GM15510 (cell line): ENCODE data around the gene ATP6V1C2.

Experiments
- POLR2A ChIP-seq: IDR thresholded peaks from 3 replicates; pipeline ENCODE4 v1.6.1; 2011; ENCODE audit warnings: borderline replicate concordance; ENCODE audit not compliant: insufficient read length; ENCODE audit errors: extremely low read depth

Gene ATP6V1C2

GRCh38 chr2:10781746-10782145 lies 60.3 kb downstream of the ATP6V1C2 start:
- TF ChIP-seq POLR2A: no peak

GRCh38 chr2:10783421-10783820 lies 62.0 kb downstream of the ATP6V1C2 start:
- TF ChIP-seq POLR2A: no peak

DNA sequence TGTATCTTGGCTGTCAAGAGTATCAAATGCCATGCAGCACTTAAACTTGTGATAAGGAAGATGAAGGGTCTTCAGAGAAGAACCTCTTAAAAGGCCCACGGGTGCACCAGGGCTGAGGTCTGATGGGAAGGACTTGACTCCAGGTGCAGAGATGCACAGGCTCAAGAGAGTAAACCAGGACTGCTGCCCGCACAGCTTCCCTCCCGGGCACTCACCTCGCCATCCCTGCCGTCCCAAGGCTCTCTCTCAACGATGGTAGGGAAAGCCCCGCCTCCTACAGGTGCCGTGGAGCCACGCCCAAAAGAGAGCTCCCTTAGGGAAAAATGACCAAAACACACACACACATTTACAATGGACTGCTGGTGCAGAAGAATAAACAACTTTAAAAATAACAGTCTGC lies 63.3 kb downstream of the ATP6V1C2 start:
- TF ChIP-seq POLR2A: no peak

GRCh38 chr2:10785260-10785659 lies 63.8 kb downstream of the ATP6V1C2 start:
- TF ChIP-seq POLR2A: no peak

DNA sequence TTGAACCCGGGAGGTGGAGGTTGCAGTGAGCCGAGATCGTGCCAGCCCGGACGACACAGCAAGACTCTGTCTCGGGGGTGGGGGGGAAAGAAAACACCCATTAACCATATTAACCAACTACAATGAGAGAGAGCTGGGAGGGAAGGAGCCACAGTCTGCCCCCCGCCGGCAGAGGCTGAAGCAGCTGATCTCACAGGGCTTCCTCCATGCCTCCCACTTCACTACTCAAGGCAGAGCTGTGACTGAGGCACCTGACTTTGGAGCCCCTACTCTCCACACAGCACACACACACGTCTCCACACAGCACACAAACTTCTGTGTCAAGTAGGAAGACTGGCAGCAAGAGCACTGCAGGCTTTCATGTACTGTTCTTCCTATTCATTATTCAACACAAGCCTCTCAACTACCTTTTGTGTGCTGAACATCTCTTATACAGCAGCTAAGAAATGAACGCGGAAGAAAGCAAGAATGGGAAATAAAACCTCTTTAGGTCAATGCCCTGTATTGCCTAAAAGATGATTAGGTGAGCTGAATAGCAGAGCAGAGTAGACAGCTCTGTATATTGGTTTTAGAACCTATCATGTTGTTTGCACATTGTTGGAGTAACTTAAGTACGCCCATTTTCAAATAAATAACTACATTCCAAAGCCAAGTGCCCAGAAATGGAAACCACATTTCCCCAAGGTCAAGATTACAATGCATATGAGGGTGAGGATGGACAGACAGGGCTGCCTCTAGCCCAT lies 65.0 kb downstream of the ATP6V1C2 start:
- no peak for TF ChIP-seq POLR2A

DNA sequence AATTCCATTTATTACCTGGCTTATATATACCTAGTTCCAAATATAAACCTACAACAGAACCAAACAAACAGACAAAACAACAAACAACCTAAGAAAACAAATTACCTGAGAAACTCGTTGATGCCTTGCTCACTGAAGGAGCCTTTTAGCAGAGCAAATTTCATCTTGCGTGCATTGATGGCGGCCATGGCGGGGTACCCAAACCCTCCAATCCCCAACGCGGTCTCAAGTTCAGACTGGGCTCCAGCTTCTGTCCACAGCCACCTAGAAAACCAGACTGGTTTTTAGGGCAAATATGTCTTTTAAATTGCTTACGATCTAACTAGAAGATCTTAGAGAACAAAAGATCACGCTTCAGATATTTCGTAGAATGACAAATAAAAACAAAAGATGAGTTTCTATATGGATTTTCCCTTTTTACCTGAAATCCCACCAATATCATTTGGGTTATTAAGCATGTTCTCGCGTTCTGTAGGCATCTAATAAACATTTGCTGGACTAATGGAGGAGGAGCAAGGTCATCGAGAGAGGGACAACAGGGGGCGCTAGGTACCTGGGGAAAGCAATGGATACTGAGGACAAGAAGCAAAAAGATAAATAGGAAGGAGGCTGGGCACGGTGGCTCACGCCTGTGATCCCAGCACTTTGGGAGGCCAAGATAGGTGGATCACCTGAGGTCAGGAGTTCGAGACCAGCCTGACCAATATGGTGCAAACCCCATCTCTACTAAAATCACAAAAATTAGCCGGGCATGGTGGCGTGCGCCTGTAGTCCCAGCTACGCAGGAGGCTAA lies 65.9 kb downstream of the ATP6V1C2 start:
- TF ChIP-seq POLR2A: no peak

GRCh38 chr2:10788855-10789254 lies 67.4 kb downstream of the ATP6V1C2 start:
- TF ChIP-seq POLR2A: no peak

DNA sequence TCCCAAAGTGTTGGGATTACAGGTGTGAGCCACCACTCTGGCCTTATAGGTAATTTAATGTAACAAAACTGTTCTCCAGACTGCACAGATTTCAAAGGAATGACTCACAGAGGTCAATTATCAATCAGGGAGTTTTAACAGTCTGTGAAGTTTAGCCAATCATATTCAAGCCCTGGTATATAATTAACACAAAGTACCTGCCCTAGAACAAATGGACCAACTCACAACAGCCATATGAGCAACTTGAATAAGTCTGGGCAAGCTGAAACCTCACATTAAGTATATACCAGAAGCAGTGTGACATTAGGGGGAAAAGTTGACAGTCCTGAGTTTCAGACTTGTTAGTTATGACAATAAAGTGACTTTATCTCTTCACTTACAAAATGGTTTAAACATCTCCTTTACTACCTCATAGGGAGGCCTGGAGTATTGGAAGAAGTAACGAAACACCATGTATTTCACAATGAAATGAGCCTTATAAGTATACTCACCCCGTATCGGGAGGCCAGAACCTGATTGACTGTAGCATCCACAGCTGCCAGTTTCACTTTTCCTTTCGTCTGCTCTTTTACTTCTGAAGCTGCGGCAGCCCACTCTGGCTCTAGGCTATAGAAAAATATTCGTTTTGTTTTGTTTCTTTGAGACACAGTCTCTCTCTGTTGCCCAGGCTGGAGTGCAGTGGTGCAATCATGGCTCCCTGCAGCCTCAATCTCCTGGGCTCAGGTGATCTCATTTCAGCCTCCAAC lies 69.0 kb downstream of the ATP6V1C2 start:
- TF ChIP-seq POLR2A: no peak

- TF ChIP-seq POLR2A: no peak
These were observed 70.7 kb downstream of the ATP6V1C2 start for GRCh38 chr2:10792001-10792634.

- no peak for TF ChIP-seq POLR2A
These were observed 71.4 kb downstream of the ATP6V1C2 start for GRCh38 chr2:10792660-10793400.

GRCh38 chr2:10793816-10794215 lies 72.4 kb downstream of the ATP6V1C2 start:
- TF ChIP-seq POLR2A: no peak

DNA sequence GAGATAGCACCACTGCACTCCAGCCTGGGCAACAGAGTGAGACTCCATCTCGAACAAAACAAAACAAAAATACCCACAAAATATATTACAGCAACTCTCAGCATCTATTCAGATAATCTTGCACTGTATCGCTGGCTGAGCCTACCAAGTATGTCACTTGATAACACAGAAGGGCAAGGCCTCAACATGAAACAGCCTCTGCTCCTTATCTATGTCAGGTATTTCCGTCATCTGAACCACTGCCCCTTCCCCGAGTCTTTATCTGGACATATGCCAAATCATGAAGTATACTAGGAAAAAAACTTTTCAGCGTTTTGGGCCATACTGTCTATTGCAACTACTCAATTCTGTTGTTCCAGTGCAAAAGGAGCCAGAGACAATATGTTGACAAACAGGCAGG lies 73.4 kb downstream of the ATP6V1C2 start:
- TF ChIP-seq POLR2A: no peak

DNA sequence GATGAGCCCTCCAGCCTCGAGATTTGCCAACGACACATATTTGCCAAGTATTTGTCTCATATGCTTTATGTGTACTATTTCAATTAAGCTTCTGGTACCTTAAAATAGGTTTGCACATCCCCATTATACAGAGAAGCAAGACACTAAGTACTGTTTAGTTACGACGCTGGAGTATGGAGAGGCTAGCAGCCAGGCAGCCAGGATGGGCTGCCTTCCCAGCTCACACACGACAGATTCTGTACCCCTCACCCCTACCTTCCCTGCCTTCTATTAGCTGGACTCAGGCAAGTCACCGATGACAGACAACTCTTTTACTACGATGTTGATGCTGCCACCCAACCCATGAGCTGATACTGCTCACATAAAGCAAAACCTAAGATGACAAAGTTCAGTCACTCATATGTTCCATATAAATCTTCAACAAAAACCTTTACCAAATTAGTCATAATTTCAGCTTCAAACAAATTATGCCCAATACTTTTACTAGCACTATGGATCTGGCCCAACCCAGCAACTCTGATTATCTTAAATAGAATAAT lies 74.1 kb downstream of the ATP6V1C2 start:
- no peak for TF ChIP-seq POLR2A

GRCh38 chr2:10796703-10797102 lies 75.3 kb downstream of the ATP6V1C2 start:
- TF ChIP-seq POLR2A: no peak
